ENCODE results near the gene PUDP. TPM values are rescaled to one million over a fixed set of nuclear protein-coding genes. Genes with fewer than 3 reads are reported as not detected.
"Not testable (repeated sequence)": the region's sequence is repeated elsewhere in the genome, so short reads cannot be mapped to it uniquely, and the experiment has no call there.

PUDP gene
- total RNA-seq, 1 experiment from 2014 or later: 20.3 TPM

- H3K79me2 ChIP-seq (ENCODE audit: insufficient read depth, low read length): no peaks in the 10 kb centered on the region
- BruUV-seq (replicated peaks): no TSS peak
- ChIA-PET RAD21 (ENCODE audit: low non-redundant PET in 1 of 2, low total read pairs in 2 of 2, uncharacterized antibody in 2 of 2, unreplicated experiment in 2 of 2) (no interaction called here), CTCF (no interaction called here), POLR2A (no interaction called here)
- no peak for ATAC-seq
- no peaks in the 10 kb centered on the region for H3K36me3 ChIP-seq (ENCODE audit: control insufficient read depth in 1 of 2, insufficient read depth in 2 of 2, low read length in 2 of 2)
- no peak overlapping the region for H3K4me3 ChIP-seq (replicated peaks in 1 of 2; ENCODE audit: low read depth in 1 of 2, low read length in 2 of 2)
- no peak overlapping the region for H2AFZ ChIP-seq (ENCODE audit: low read depth, low read length, poor library complexity, severe bottlenecking)
- no peaks in the 10 kb centered on the region for H3K27me3 ChIP-seq (ENCODE audit: insufficient read depth, low read length)
- H4K20me1 ChIP-seq (ENCODE audit: insufficient read depth): no peaks in the 10 kb centered on the region
- no peak for DNase-seq (ENCODE audit: low read depth, low spot score)
- intact Hi-C loops (cut with micrococcal nuclease): no loop called here
- H3K4me2 ChIP-seq (ENCODE audit: low read length): no peak overlapping the region
- no peaks in the 10 kb centered on the region for H3K4me1 ChIP-seq (ENCODE audit: control insufficient read depth in 1 of 2, insufficient read depth in 2 of 2, low read length in 2 of 2)
- TF ChIP-seq FOSL1 (IDR thresholded peaks at IDR 0.05; ENCODE audit: low read depth) (no peak), SIN3A (IDR thresholded peaks at IDR 0.05; ENCODE audit: low read depth) (no peak)
- no peak overlapping the region for H3K9ac ChIP-seq (ENCODE audit: low read length)
- H3K27ac ChIP-seq (ENCODE audit: low read depth, low read length): no peak overlapping the region
- no peaks in the 10 kb centered on the region for H3K9me2 ChIP-seq (ENCODE audit: insufficient read depth)
- no peaks in the 10 kb centered on the region for H3K9me3 ChIP-seq (ENCODE audit: control insufficient read depth in 1 of 2, insufficient read depth in 1 of 2, low read depth in 1 of 2, low read length in 2 of 2)
Observed at GRCh38 chrX:7024850-7025249, 123.1 kb downstream of the PUDP start.

GRCh38 chrX:7022996-7023395 lies 125.0 kb downstream of the PUDP start:
- H4K20me1 ChIP-seq (ENCODE audit: insufficient read depth); CTCF ChIA-PET; intact Hi-C loops (cut with micrococcal nuclease); H3K4me3 ChIP-seq (replicated peaks in 1 of 2; ENCODE audit: low read depth in 1 of 2, low read length in 2 of 2); H3K4me2 ChIP-seq (ENCODE audit: low read length); H3K9me2 ChIP-seq (ENCODE audit: insufficient read depth); BruUV-seq (replicated peaks); POLR2A ChIA-PET; H3K9ac ChIP-seq (ENCODE audit: low read length); H3K79me2 ChIP-seq (ENCODE audit: insufficient read depth, low read length); DNase-seq (ENCODE audit: low read depth, low spot score); RAD21 ChIA-PET (ENCODE audit: low non-redundant PET in 1 of 2, low total read pairs in 2 of 2, uncharacterized antibody in 2 of 2, unreplicated experiment in 2 of 2); H3K27me3 ChIP-seq (ENCODE audit: insufficient read depth, low read length); H3K9me3 ChIP-seq (ENCODE audit: control insufficient read depth in 1 of 2, insufficient read depth in 1 of 2, low read depth in 1 of 2, low read length in 2 of 2); H3K36me3 ChIP-seq (ENCODE audit: control insufficient read depth in 1 of 2, insufficient read depth in 2 of 2, low read length in 2 of 2); H2AFZ ChIP-seq (ENCODE audit: low read depth, low read length, poor library complexity, severe bottlenecking); H3K27ac ChIP-seq (ENCODE audit: low read depth, low read length); ATAC-seq; H3K4me1 ChIP-seq (ENCODE audit: control insufficient read depth in 1 of 2, insufficient read depth in 2 of 2, low read length in 2 of 2): not testable (repeated sequence)

GRCh38 chrX:7021991-7022390 lies 126.0 kb downstream of the PUDP start:
- ChIA-PET CTCF (no interaction called here), POLR2A (no interaction called here), RAD21 (ENCODE audit: low non-redundant PET in 1 of 2, low total read pairs in 2 of 2, uncharacterized antibody in 2 of 2, unreplicated experiment in 2 of 2) (no interaction called here)
- H3K27ac ChIP-seq (ENCODE audit: low read depth, low read length): no peak overlapping the region
- no peaks in the 10 kb centered on the region for H3K79me2 ChIP-seq (ENCODE audit: insufficient read depth, low read length)
- DNase-seq (ENCODE audit: low read depth, low spot score) (no peak), ATAC-seq (no peak)
- no peak overlapping the region for H3K9ac ChIP-seq (ENCODE audit: low read length)
- H3K4me2 ChIP-seq (ENCODE audit: low read length): no peak overlapping the region
- H3K4me3 ChIP-seq (replicated peaks in 1 of 2; ENCODE audit: low read depth in 1 of 2, low read length in 2 of 2): no peak overlapping the region
- H3K4me1 ChIP-seq (ENCODE audit: control insufficient read depth in 1 of 2, insufficient read depth in 2 of 2, low read length in 2 of 2): no peaks in the 10 kb centered on the region
- BruUV-seq (replicated peaks): no TSS peak
- H3K27me3 ChIP-seq (ENCODE audit: insufficient read depth, low read length): no peaks in the 10 kb centered on the region
- H3K9me3 ChIP-seq (ENCODE audit: control insufficient read depth in 1 of 2, insufficient read depth in 1 of 2, low read depth in 1 of 2, low read length in 2 of 2): no peaks in the 10 kb centered on the region
- intact Hi-C loops (cut with micrococcal nuclease): no loop called here
- no peak overlapping the region for H2AFZ ChIP-seq (ENCODE audit: low read depth, low read length, poor library complexity, severe bottlenecking)
- H3K36me3 ChIP-seq (ENCODE audit: control insufficient read depth in 1 of 2, insufficient read depth in 2 of 2, low read length in 2 of 2): no peaks in the 10 kb centered on the region
- no peaks in the 10 kb centered on the region for H3K9me2 ChIP-seq (ENCODE audit: insufficient read depth)
- H4K20me1 ChIP-seq (ENCODE audit: insufficient read depth): no peaks in the 10 kb centered on the region
- TF ChIP-seq SP1 (IDR thresholded peaks at IDR 0.05; ENCODE audit: low read depth): no peak
- no peak for TF ChIP-seq EZH2phosphoT487 (IDR thresholded peaks at IDR 0.05; ENCODE audit: borderline replicate concordance)
- TF ChIP-seq RAD21 (IDR thresholded peaks at IDR 0.05; ENCODE audit: low read depth): no peak
- no peak for TF ChIP-seq FOSL1 (IDR thresholded peaks at IDR 0.05; ENCODE audit: low read depth)
- no peak for TF ChIP-seq ZBTB33 (IDR thresholded peaks at IDR 0.05; ENCODE audit: extremely low read depth, insufficient replicate concordance, low read length)
- TF ChIP-seq CBX3 (IDR thresholded peaks at IDR 0.05; ENCODE audit: low read depth): no peak
- TF ChIP-seq EGR1 (IDR thresholded peaks at IDR 0.05; ENCODE audit: low read depth): no peak
- TF ChIP-seq ATF3 (IDR thresholded peaks at IDR 0.05): no peak
- no peak for TF ChIP-seq CTCF (IDR thresholded peaks at IDR 0.05 in 2 of 3, conservative IDR thresholded peaks at IDR 0.05 in 1 of 3; ENCODE audit: borderline replicate concordance in 1 of 3, insufficient read depth in 1 of 3, low read depth in 2 of 3, low read length in 2 of 3)
- TF ChIP-seq SIN3A (IDR thresholded peaks at IDR 0.05; ENCODE audit: low read depth): no peak
- TF ChIP-seq CEBPB (IDR thresholded peaks at IDR 0.05; ENCODE audit: low read depth): no peak

Data from HCT116 (cell line).